GM18867 (cell line): Measurements from ENCODE around the gene PEX14.
"Not testable (repeated sequence)": the region's sequence is repeated elsewhere in the genome, so short reads cannot be mapped to it uniquely, and the experiment has no call there.

Source experiments
- ATAC-seq: cut with Tn5 transposase; IDR thresholded peaks from one replicate; pipeline ENCODE4 v1.9.1; 2021; ENCODE audit warnings: mild to moderate bottlenecking, moderate library complexity; ENCODE audit not compliant: unreplicated experiment

Gene PEX14

GRCh38 chr1:10494418-10494753 lies 19.6 kb downstream of the PEX14 start:
- no peak for ATAC-seq

GRCh38 chr1:10494754-10495474 lies 20.2 kb downstream of the PEX14 start:
- ATAC-seq: peak; percentile 74

GRCh38 chr1:10495475-10495817 lies 20.7 kb downstream of the PEX14 start:
- ATAC-seq: no peak

GRCh38 chr1:10495952-10496351 lies 21.2 kb downstream of the PEX14 start:
- ATAC-seq: no peak

GRCh38 chr1:10497109-10497508 lies 22.4 kb downstream of the PEX14 start:
- no peak for ATAC-seq

- no peak for ATAC-seq
Observed at GRCh38 chr1:10498231-10498630, 23.5 kb downstream of the PEX14 start.

GRCh38 chr1:10502206-10502605 lies 27.5 kb downstream of the PEX14 start:
- ATAC-seq: no peak

GRCh38 chr1:10504249-10504648 lies 29.5 kb downstream of the PEX14 start:
- no peak for ATAC-seq

GRCh38 chr1:10506046-10506676 lies 31.4 kb downstream of the PEX14 start:
- not testable (repeated sequence) for ATAC-seq

- ATAC-seq: no peak
Observed at GRCh38 chr1:10506677-10507047, 31.9 kb downstream of the PEX14 start.

GRCh38 chr1:10507111-10507879 lies 32.5 kb downstream of the PEX14 start:
- ATAC-seq: no peak

GRCh38 chr1:10508511-10508951 lies 33.8 kb downstream of the PEX14 start:
- ATAC-seq: no peak

GRCh38 chr1:10509809-10510509 lies 35.2 kb downstream of the PEX14 start:
- ATAC-seq: no peak

GRCh38 chr1:10510520-10511493 lies 36.1 kb downstream of the PEX14 start:
- peak; percentile 85 for ATAC-seq

- no peak for ATAC-seq
Observed at GRCh38 chr1:10511494-10511885, 36.7 kb downstream of the PEX14 start.

- ATAC-seq: no peak
Observed at GRCh38 chr1:10513199-10513598, 38.4 kb downstream of the PEX14 start.

GRCh38 chr1:10514490-10515235 lies 39.9 kb downstream of the PEX14 start:
- no peak for ATAC-seq

GRCh38 chr1:10515301-10515975 lies 40.7 kb downstream of the PEX14 start:
- no peak for ATAC-seq
